HepG2 (cell line): ENCODE measurements around the gene VDAC2. TPM values are rescaled to one million over a fixed set of nuclear protein-coding genes. Genes with fewer than 3 reads are reported as not detected.

Experiments
- ATAC-seq: fragments of 200-7000 bp; cut with Tn5 transposase; 3 replicates; pipeline ENCODE4 v1.9.1; 2020; ENCODE audit warnings: mild to moderate bottlenecking, moderate library complexity
- BruUV-seq: library from RNA; stranded (reverse); fragments of 400-500 nt; replicated peaks from 2 replicates; lab custom pipeline; 2021; lab: Mats Ljungman, UMichigan
- CTCF ChIA-PET: fragments of 300-600 bp; formaldehyde crosslinking; extraction: SDS; loops from one replicate; lab custom pipeline; 2021; ENCODE audit warnings: low total read pairs, inconsistent platforms, low intra/inter-chr PET ratio; lab: Yijun Ruan, JAX
- POLR2A ChIA-PET: fragments of 350-600 bp; sonication (Branson Sonifier 250); formaldehyde crosslinking; loops from one replicate; lab custom pipeline; 2020; ENCODE audit warnings: antibody characterized with exemption, inconsistent platforms; lab: Yijun Ruan, JAX
- DNase-seq: peaks from one replicate; pipeline ENCODE4 v3.0.0-alpha.2; 2015; ENCODE audit warnings: low spot score
- FAIRE-seq: peaks from 3 replicates; lab custom pipeline; 2011; peaks lifted over from hg19 to GRCh38; lab: Jason Lieb, UNC
- H2AFZ ChIP-seq: one replicate; pipeline ENCODE4 v1.6.1; 2011; ENCODE audit warnings: low read length, inconsistent platforms
- H3K27ac ChIP-seq: fragments of 300-600 bp; 3 replicates; pipeline ENCODE4 v1.8.0; 2011; ENCODE audit warnings: mixed run types, mild to moderate bottlenecking, mixed read lengths, low read length, inconsistent platforms; ENCODE audit not compliant: insufficient read depth; ENCODE audit errors: extremely low read length
- H3K27me3 ChIP-seq, 2 experiments: fragments of 200-600 bp in 1 of 2; 2 replicates in 1 of 2; 3 replicates in 1 of 2; pipeline versions ENCODE4 v1.6.0 to v1.8.0; 2011; ENCODE audit warnings: low read length in 2 of 2, mild to moderate bottlenecking in 2 of 2, moderate library complexity in 2 of 2, inconsistent platforms in 1 of 2; ENCODE audit not compliant: insufficient read depth in 2 of 2, control insufficient read depth in 1 of 2
- H3K36me3 ChIP-seq, 2 experiments: fragments of 200-600 bp in 1 of 2; replicated peaks in 1 of 2; 2 replicates in 1 of 2; 3 replicates in 1 of 2; pipeline versions ENCODE4 v1.5.1 to v1.8.0; 2011; ENCODE audit warnings: low read length in 2 of 2, inconsistent platforms in 1 of 2; ENCODE audit not compliant: insufficient read depth in 2 of 2, control insufficient read depth in 1 of 2
- H3K4me1 ChIP-seq: 2 replicates; pipeline ENCODE4 v1.5.1; 2012; ENCODE audit warnings: low read length, inconsistent platforms; ENCODE audit not compliant: insufficient read depth
- H3K4me2 ChIP-seq: 2 replicates; pipeline ENCODE4 v1.6.0; 2011; ENCODE audit warnings: low read depth, low read length, inconsistent platforms
- H3K4me3 ChIP-seq, 3 experiments: fragments of 200-600 bp in 1 of 3; sonication (generic), shearing (Covaris generic) in 1 of 3; replicated peaks in 1 of 3; 2 replicates each; pipeline ENCODE4 v1.5.1; 2011 to 2016; ENCODE audit warnings: low read length in 3 of 3, inconsistent platforms in 2 of 3, low read depth in 2 of 3, mild to moderate bottlenecking in 2 of 3, control low read depth in 1 of 3, mixed read lengths in 1 of 3; ENCODE audit not compliant: insufficient read depth in 1 of 3
- H3K79me2 ChIP-seq: one replicate; pipeline ENCODE4 v1.6.1; 2011; ENCODE audit warnings: low read length, inconsistent platforms; ENCODE audit not compliant: insufficient read depth
- H3K9ac ChIP-seq: 2 replicates; pipeline ENCODE4 v1.6.0; 2011; ENCODE audit warnings: mild to moderate bottlenecking, low read depth, low read length, inconsistent platforms; ENCODE audit not compliant: insufficient read depth
- H3K9me3 ChIP-seq: 2 replicates; pipeline ENCODE4 v1.5.1; 2012; ENCODE audit warnings: mild to moderate bottlenecking, low read length
- H4K20me1 ChIP-seq: 2 replicates; pipeline ENCODE4 v1.6.0; 2011; ENCODE audit warnings: inconsistent platforms, mild to moderate bottlenecking, low read length, moderate library complexity; ENCODE audit not compliant: insufficient read depth
- AGO2 ChIP-seq: fragments of 200-400 bp; formaldehyde crosslinking; optimal IDR thresholded peaks from 2 replicates; pipeline ENCODE3; 2017; ENCODE audit warnings: mild to moderate bottlenecking, low read depth, low read length, moderate library complexity
- KLF16 ChIP-seq, 2 experiments: sonication (generic) in 1 of 2; formaldehyde crosslinking in 1 of 2; IDR thresholded peaks; 2 replicates each; pipeline versions ENCODE4 v1.6.1 to v1.8.0; 2016 to 2023; ENCODE audit warnings: missing genetic modification reagents in 2 of 2, missing compliant biosample characterization in 1 of 2
- MED8 ChIP-seq: sonication (generic); formaldehyde crosslinking; IDR thresholded peaks from 2 replicates; pipeline ENCODE4 v1.8.1; 2023; ENCODE audit warnings: mild to moderate bottlenecking, missing genetic modification reagents; ENCODE audit not compliant: insufficient replicate concordance
- MTA1 ChIP-seq: sonication (generic); formaldehyde crosslinking; IDR thresholded peaks from 2 replicates; pipeline ENCODE4 v1.4.0; 2020; ENCODE audit warnings: missing genetic modification reagents, mild to moderate bottlenecking, borderline replicate concordance
- TAF15 ChIP-seq: fragments of 200-400 bp; formaldehyde crosslinking; IDR thresholded peaks from one replicate; pipeline ENCODE4 v1.6.1; 2018; ENCODE audit warnings: mild to moderate bottlenecking, low read depth, low read length; ENCODE audit not compliant: poor library complexity, severe bottlenecking
- TCF12 ChIP-seq, 2 experiments: fragments of 450-650 bp in 1 of 2; sonication (generic) in 1 of 2; formaldehyde crosslinking in 1 of 2; IDR thresholded peaks; 2 replicates each; pipeline versions ENCODE4 v1.6.1 to v1.8.0; 2017 to 2022; ENCODE audit warnings: antibody characterized with exemption in 1 of 2, mild to moderate bottlenecking in 1 of 2, missing genetic modification reagents in 1 of 2, moderate library complexity in 1 of 2
- ZBTB33 ChIP-seq: sonication (generic); formaldehyde crosslinking; IDR thresholded peaks from 2 replicates; pipeline ENCODE4 v1.4.0; 2020; ENCODE audit warnings: missing genetic modification reagents
- ZNF646 ChIP-seq: sonication (generic); formaldehyde crosslinking; IDR thresholded peaks from 2 replicates; pipeline ENCODE4 v1.9.0; 2021; ENCODE audit warnings: mild to moderate bottlenecking, missing genetic modification reagents
- ZNF749 ChIP-seq: sonication (generic); formaldehyde crosslinking; IDR thresholded peaks from 2 replicates; pipeline ENCODE4 v1.8.0; 2022; ENCODE audit warnings: mild to moderate bottlenecking, missing genetic modification reagents, moderate library complexity, borderline replicate concordance
- WGBS: methylation state at CpG from one replicate; pipeline ENCODE4 v1.1.6; 2017; ENCODE audit warnings: low lambda C conversion rate; 5-methylcytosine and 5-hydroxymethylcytosine counted together
- in situ Hi-C: cut with HindIII; loops from 2 replicates; pipeline ENCODE4 v1.10.0; 2017; ENCODE audit warnings: low pct_unique_long_range_greater_than_20kb; ENCODE audit not compliant: extremely low pct_ligation_motif_present
- intact Hi-C: fragments of 100-400 bp; cut with micrococcal nuclease; formaldehyde crosslinking; loops from one replicate; pipeline ENCODE4 v1.10.0; 2022; ENCODE audit not compliant: unreplicated experiment
- polyA plus RNA-seq, 8 experiments: library from polyadenylated mRNA; depleted of rRNA in 3 of 8; stranded (reverse) in 7 of 8; unstranded in 1 of 8; fragments of >200 nt; fragmentation: Illumina TruSeq in 4 of 8; extraction: Trizol in 4 of 8; gene quantifications; 2 replicates each; pipeline versions ENCODE4 v1.2.1 to v1.2.3, GENCODE V29; 2011 to 2016; ENCODE audit warnings: low read depth in 4 of 8, missing spikeins in 1 of 8, mixed read lengths in 1 of 8; ENCODE audit not compliant: insufficient read depth in 1 of 8
- total RNA-seq, 5 experiments: library from RNA; depleted of rRNA; stranded (reverse); fragments of >200 nt; fragmentation: Illumina TruSeq; extraction: Trizol; gene quantifications; 2 replicates each; pipeline ENCODE4 v1.2.3, GENCODE V29; 2016; ENCODE audit warnings: low read depth in 1 of 5

Gene VDAC2
- total and polyA plus RNA-seq, 2 of the 13 experiments (the other 11 are each of a cell fraction or from before 2014, with no cell fraction given), result 67.9 to 222 TPM

GRCh38 chr10:75234017-75234682 is 23.6 kb downstream of the VDAC2 start (continued):
- TF ChIP-seq KLF16 (CRISPR knock-in tag; IDR thresholded peaks at IDR 0.05) (no peak), AGO2 (peak; percentile 81), ZBTB33 (CRISPR knock-in tag) (peak; percentile 90)
- TF ChIP-seq, all 625 proteins: peak for 9

- Histone ChIP-seq H3K27me3 (0 out of 5 replicates have a peak, but pooled peaks cover 0 to 1% of the 10 kb centered on the region in 2 experiments), H3K27ac (peak overlapping the region; percentile 65), H4K20me1 (no peaks in the 10 kb centered on the region), H2AFZ (no peak overlapping the region), H3K79me2 (peaks cover 2% of the 10 kb centered on the region), H3K9me3 (no peaks in the 10 kb centered on the region), H3K9ac (peak overlapping the region; percentile 74), H3K36me3 (peaks cover 9 to 32% of the 10 kb centered on the region in 2 experiments; a peak in 4 of 5 replicates), H3K4me1 (peaks cover 45% of the 10 kb centered on the region), H3K4me3 (peak overlapping the region; percentile 43 to 76 (median 74); a peak in 5 of 6 replicates), H3K4me2 (peak overlapping the region; percentile 85)
- no TSS peak for BruUV-seq
- intact Hi-C loops, result loop anchor here (5.0 kb wide), 1 partner anchor 123 kb away; the partner anchor contains the start of gene SAMD8
- in situ Hi-C loops, result loop anchor here (5.0 to 10.0 kb wide), 3 partner anchors 48 to 990 kb away; partner anchors contain the start of gene SAMD8
- FAIRE-seq (no peak), DNase-seq (no peak), ATAC-seq (peak; percentile 29)
- 50% methylated on average over 2 of the region's 62 CpGs for WGBS
- ChIA-PET POLR2A (interaction anchor here (1.2 to 5.0 kb wide), 4 partner anchors 10 to 47 kb away, joined by 3 to 29 read pairs (median 8); partner anchors contain the start of gene VDAC2), CTCF (interaction anchor here (1.8 to 2.7 kb wide), 2 partner anchors 47 to 135 kb away, joined by 7 to 34 read pairs; a partner anchor contains a TSS)
- TF ChIP-seq TCF12 (IDR thresholded peaks at IDR 0.05) (no peak), TCF12 (CRISPR knock-in tag; IDR thresholded peaks at IDR 0.05) (0 out of 2 replicates have a peak, but pooled peaks have one; percentile 19), MTA1 (no peak), MED8 (peak; percentile 60), ZNF646 (CRISPR knock-in tag) (no peak), ZNF749 (0 out of 2 replicates have a peak, but pooled peaks have one; percentile 50), TAF15 (no peak)
Measured at GRCh38 chr10:75234683-75235374, 24.2 kb downstream of the VDAC2 start.
